ENCODE measurements around the gene CCNQ.
A peak's percentile ranks its signal among the peaks of the same experiment; 100 is the strongest.

CCNQ gene

DNA sequence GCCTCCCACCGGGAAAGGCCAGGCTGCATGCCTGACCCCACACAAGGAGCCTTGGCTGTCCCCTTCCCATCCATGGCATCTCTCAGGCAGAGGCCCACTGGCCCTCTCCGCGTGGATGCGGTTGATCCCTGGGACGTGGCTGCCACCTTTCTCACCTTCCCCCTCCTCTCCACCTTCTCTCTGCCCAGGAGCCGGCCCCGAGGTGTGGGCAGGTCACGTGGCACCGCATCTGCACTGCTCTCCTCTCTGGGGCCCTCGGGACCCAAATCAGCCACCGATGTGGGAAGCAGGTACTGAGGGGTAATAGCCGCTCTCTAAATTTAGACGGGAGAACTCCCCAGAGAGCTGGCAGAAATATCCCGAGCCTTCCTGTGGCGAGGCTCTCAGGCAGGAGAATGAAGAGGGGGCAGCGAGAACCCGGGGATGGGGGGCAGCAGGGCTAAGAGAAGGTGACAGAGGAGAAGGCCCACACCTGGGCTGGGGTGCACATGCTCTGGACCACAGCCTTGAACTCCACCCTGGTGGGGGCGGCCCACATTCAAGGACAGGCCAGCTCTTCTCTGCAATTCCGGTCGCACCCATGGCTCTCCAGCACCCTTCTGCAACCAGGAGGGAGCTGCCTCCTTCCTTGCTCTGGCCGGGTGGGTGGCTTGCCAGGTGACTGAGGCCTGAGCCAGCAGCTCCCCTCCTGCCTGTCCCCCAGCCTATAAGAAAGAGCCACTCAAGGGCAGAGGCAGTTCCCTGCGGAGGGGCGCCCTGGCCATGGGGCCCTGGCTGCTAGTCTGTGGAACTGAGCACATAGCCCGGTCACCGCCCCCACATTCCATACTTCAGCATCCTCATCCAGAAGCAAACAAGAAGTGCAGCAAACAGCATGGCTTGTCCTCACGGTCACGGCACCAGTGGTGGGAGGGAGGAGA, 38.4 kb upstream of the CCNQ start:
- Histone ChIP-seq H3K4me1 (ENCODE audit: control insufficient read depth, low read length) (no peaks in the 10 kb centered on the region), H3K9me2 (replicated peaks; ENCODE audit: control insufficient read depth, low read length) (no peaks in the 10 kb centered on the region), H3K4me2 (ENCODE audit: low read length) (no peak overlapping the region), H3K9me3 (ENCODE audit: control insufficient read depth, insufficient read depth, low read length) (no peaks in the 10 kb centered on the region), H3K79me2 (ENCODE audit: control insufficient read depth, low read length) (no peaks in the 10 kb centered on the region), H3F3A (ENCODE audit: control insufficient read depth, insufficient read depth) (no peaks in the 10 kb centered on the region), H3K36me3 (ENCODE audit: control insufficient read depth, low read length) (no peaks in the 10 kb centered on the region), H4K20me1 (ENCODE audit: control insufficient read depth, insufficient read depth, low read depth, low read length) (no peaks in the 10 kb centered on the region), H3K27ac (ENCODE audit: low read depth, low read length) (no peak overlapping the region), H3K4me3 (ENCODE audit: low read length) (no peak overlapping the region), H3K27me3 (ENCODE audit: control insufficient read depth, low read length) (peaks cover 6% of the 10 kb centered on the region)
- TF ChIP-seq, protein P1, sequence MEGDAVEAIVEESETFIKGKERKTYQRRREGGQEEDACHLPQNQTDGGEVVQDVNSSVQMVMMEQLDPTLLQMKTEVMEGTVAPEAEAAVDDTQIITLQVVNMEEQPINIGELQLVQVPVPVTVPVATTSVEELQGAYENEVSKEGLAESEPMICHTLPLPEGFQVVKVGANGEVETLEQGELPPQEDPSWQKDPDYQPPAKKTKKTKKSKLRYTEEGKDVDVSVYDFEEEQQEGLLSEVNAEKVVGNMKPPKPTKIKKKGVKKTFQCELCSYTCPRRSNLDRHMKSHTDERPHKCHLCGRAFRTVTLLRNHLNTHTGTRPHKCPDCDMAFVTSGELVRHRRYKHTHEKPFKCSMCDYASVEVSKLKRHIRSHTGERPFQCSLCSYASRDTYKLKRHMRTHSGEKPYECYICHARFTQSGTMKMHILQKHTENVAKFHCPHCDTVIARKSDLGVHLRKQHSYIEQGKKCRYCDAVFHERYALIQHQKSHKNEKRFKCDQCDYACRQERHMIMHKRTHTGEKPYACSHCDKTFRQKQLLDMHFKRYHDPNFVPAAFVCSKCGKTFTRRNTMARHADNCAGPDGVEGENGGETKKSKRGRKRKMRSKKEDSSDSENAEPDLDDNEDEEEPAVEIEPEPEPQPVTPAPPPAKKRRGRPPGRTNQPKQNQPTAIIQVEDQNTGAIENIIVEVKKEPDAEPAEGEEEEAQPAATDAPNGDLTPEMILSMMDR (IDR thresholded peaks at IDR 0.05; ENCODE audit: low read depth, low read length, poor library complexity, severe bottlenecking): no peak
- no peak for TF ChIP-seq EZH2phosphoT487 (IDR thresholded peaks at IDR 0.05; ENCODE audit: borderline replicate concordance, low read length)

DNA sequence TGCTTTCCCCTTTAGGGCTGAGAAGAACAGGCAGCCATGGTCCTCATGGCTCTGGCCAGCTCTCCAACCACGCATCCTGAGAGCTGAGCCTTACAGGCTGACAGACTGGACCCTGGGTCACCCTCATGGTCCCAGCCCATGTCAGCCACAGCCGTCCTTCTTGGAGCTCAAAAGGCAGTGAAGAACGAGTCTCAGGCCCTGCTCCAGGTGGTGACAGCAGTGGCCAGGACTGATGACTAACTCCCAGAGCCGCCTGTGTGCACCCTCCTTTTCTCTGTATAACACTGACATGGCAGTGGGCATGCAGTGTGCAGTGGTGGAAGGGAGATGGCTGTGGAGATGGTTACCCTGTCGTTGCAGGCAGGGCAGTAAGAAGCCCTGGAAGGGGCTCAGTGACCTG, 37.8 kb upstream of the CCNQ start:
- no peak overlapping the region for H3K4me2 ChIP-seq (ENCODE audit: low read length)
- no peaks in the 10 kb centered on the region for H3K36me3 ChIP-seq (ENCODE audit: control insufficient read depth, low read length)
- H3K27ac ChIP-seq (ENCODE audit: low read depth, low read length): no peak overlapping the region
- H3K4me3 ChIP-seq (ENCODE audit: low read length): no peak overlapping the region
- no peaks in the 10 kb centered on the region for H3K4me1 ChIP-seq (ENCODE audit: control insufficient read depth, low read length)
- H3F3A ChIP-seq (ENCODE audit: control insufficient read depth, insufficient read depth): no peaks in the 10 kb centered on the region
- no peaks in the 10 kb centered on the region for H3K9me2 ChIP-seq (replicated peaks; ENCODE audit: control insufficient read depth, low read length)
- H3K9me3 ChIP-seq (ENCODE audit: control insufficient read depth, insufficient read depth, low read length): no peaks in the 10 kb centered on the region
- H3K79me2 ChIP-seq (ENCODE audit: control insufficient read depth, low read length): no peaks in the 10 kb centered on the region
- peaks cover 4% of the 10 kb centered on the region for H3K27me3 ChIP-seq (ENCODE audit: control insufficient read depth, low read length)
- H4K20me1 ChIP-seq (ENCODE audit: control insufficient read depth, insufficient read depth, low read depth, low read length): no peaks in the 10 kb centered on the region
- no peak for TF ChIP-seq EZH2phosphoT487 (IDR thresholded peaks at IDR 0.05; ENCODE audit: borderline replicate concordance, low read length)
- TF ChIP-seq, protein P1 (IDR thresholded peaks at IDR 0.05; ENCODE audit: low read depth, low read length, poor library complexity, severe bottlenecking): no peak

DNA sequence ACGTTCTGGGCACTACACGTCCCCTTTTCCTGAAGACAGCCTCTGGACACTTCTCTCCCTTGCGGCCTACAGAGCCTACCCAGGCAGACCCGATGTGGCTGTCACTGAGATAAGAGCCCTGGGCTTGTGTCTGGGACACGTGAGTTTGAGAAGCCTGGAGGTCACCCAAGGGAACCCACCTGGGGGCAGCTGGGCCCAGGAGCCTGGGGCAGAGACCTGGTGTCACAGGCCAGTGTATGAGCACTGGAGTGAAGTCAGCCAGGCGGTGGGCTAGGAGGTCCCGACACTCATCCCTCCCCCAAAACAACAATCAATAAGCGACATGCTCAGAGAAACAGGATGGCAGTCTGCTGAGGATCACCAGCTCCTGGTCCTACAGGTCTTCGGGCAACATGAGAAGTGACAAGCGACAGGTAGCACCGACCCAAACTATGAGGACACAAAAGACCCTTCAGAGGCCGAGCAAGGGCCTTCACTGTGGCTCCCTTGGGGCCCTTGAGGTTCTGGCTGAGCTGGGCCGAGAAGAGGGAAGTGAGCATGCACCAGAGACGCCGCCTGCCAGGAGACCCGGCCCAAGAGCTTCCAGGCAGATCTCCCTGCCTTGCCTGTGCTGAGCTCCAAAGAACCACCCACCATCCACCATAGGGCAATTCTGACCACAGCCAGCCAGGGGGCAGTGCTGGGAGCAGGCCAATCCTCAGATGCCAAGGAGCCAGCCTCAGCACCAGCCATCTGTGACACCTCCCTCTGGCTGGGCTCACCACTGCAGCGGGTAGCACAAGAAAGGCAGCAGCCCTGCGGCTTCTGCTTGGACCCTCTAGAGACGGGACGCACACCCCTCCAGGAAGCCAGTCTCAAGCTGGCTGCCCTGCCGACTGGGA, 37.1 kb upstream of the CCNQ start:
- Histone ChIP-seq H3K27me3 (ENCODE audit: control insufficient read depth, low read length) (no peaks in the 10 kb centered on the region; the same call in 1 of the 2 replicates), H3K27ac (ENCODE audit: low read depth, low read length) (no peak overlapping the region), H4K20me1 (ENCODE audit: control insufficient read depth, insufficient read depth, low read depth, low read length) (no peaks in the 10 kb centered on the region), H3K4me2 (ENCODE audit: low read length) (no peak overlapping the region), H3K4me1 (ENCODE audit: control insufficient read depth, low read length) (no peaks in the 10 kb centered on the region), H3K36me3 (ENCODE audit: control insufficient read depth, low read length) (no peaks in the 10 kb centered on the region), H3F3A (ENCODE audit: control insufficient read depth, insufficient read depth) (no peaks in the 10 kb centered on the region), H3K79me2 (ENCODE audit: control insufficient read depth, low read length) (no peaks in the 10 kb centered on the region), H3K9me3 (ENCODE audit: control insufficient read depth, insufficient read depth, low read length) (no peaks in the 10 kb centered on the region), H3K4me3 (ENCODE audit: low read length) (no peak overlapping the region), H3K9me2 (replicated peaks; ENCODE audit: control insufficient read depth, low read length) (no peaks in the 10 kb centered on the region)
- TF ChIP-seq EZH2phosphoT487 (IDR thresholded peaks at IDR 0.05; ENCODE audit: borderline replicate concordance, low read length): no peak
- TF ChIP-seq, protein P1 (IDR thresholded peaks at IDR 0.05; ENCODE audit: low read depth, low read length, poor library complexity, severe bottlenecking): peak; percentile 38

All from DOHH2 (cell line).